Endothelial cell of umbilical vein (primary cell): Measurements from ENCODE around the gene PTAFR. TPM values are rescaled to one million over a fixed set of nuclear protein-coding genes. Genes with fewer than 3 reads are reported as not detected.

ENCODE experiments used
- BruUV-seq: library from RNA; stranded (reverse); fragments of 400-500 nt; replicated peaks from 2 replicates; lab custom pipeline; 2021; lab: Mats Ljungman, UMichigan
- CTCF ChIA-PET: fragments of 300-600, 350-600 bp; sonication (Branson Sonifier 250); formaldehyde crosslinking; loops from one replicate; lab custom pipeline; 2021; ENCODE audit warnings: antibody characterized with exemption, inconsistent platforms; lab: Charles Lee
- POLR2A ChIA-PET: fragments of 300-600, 350-600 bp; sonication (Branson Sonifier 250); formaldehyde crosslinking; loops from one replicate; lab custom pipeline; 2021; ENCODE audit warnings: antibody characterized with exemption, inconsistent platforms; lab: Charles Lee
- DNase-seq: peaks from one replicate; pipeline ENCODE4 v3.0.0-alpha.2; 2011; ENCODE audit warnings: low read depth, low spot score
- FAIRE-seq: peaks from 2 replicates; lab custom pipeline; 2011; peaks lifted over from hg19 to GRCh38; lab: Jason Lieb, UNC
- H2AFZ ChIP-seq: 2 replicates; pipeline ENCODE4 v1.6.0; 2012; ENCODE audit warnings: low read depth, low read length, control low read depth, inconsistent platforms
- H3K27ac ChIP-seq: 2 replicates; pipeline ENCODE4 v1.5.1; 2011; ENCODE audit warnings: low read depth, mild to moderate bottlenecking, control low read depth, low read length, moderate library complexity; ENCODE audit not compliant: insufficient read depth
- H3K27me3 ChIP-seq, 2 experiments: 2 replicates each; pipeline versions ENCODE4 v1.6.0 to v1.6.1; 2011; ENCODE audit warnings: low read length in 2 of 2, mixed read lengths in 1 of 2; ENCODE audit not compliant: control insufficient read depth in 2 of 2, insufficient read depth in 2 of 2
- H3K36me3 ChIP-seq, 2 experiments: 2 replicates in 1 of 2; 3 replicates in 1 of 2; pipeline ENCODE4 v1.5.1; 2011; ENCODE audit warnings: low read length in 2 of 2, mild to moderate bottlenecking in 1 of 2, moderate library complexity in 1 of 2; ENCODE audit not compliant: control insufficient read depth in 2 of 2, insufficient read depth in 2 of 2; ENCODE audit errors: extremely low read depth in 1 of 2
- H3K4me1 ChIP-seq: 3 replicates; pipeline ENCODE4 v1.5.1; 2011; ENCODE audit warnings: mild to moderate bottlenecking, low read length; ENCODE audit not compliant: control insufficient read depth, insufficient read depth; ENCODE audit errors: extremely low read depth
- H3K4me2 ChIP-seq: 2 replicates; pipeline ENCODE4 v1.6.1; 2011; ENCODE audit warnings: low read length, control low read depth, mixed read lengths; ENCODE audit not compliant: insufficient read depth
- H3K4me3 ChIP-seq, 3 experiments: fragments of 200-600 bp in 1 of 3; sonication (generic), shearing (Covaris generic) in 1 of 3; replicated peaks in 1 of 3; 2 replicates each; pipeline ENCODE4 v1.5.1; 2011 to 2016; ENCODE audit warnings: control low read depth in 3 of 3, low read length in 3 of 3, mild to moderate bottlenecking in 2 of 3, inconsistent platforms in 1 of 3, low read depth in 1 of 3, moderate library complexity in 1 of 3; ENCODE audit not compliant: insufficient read depth in 1 of 3
- H3K79me2 ChIP-seq: 2 replicates; pipeline ENCODE4 v1.6.0; 2012; ENCODE audit warnings: low read length, inconsistent platforms; ENCODE audit not compliant: control insufficient read depth, insufficient read depth
- H3K9ac ChIP-seq: replicated peaks from 2 replicates; pipeline ENCODE3; 2011; ENCODE audit warnings: low read length, control low read depth; ENCODE audit not compliant: insufficient read depth; ENCODE audit errors: extremely low read depth
- H3K9me1 ChIP-seq: replicated peaks from 3 replicates; pipeline ENCODE4 v1.6.0; 2011; ENCODE audit warnings: mild to moderate bottlenecking, low read length; ENCODE audit not compliant: control insufficient read depth, insufficient read depth; ENCODE audit errors: extremely low read depth
- H3K9me3 ChIP-seq: replicated peaks from 2 replicates; pipeline ENCODE4 v1.5.1; 2012; ENCODE audit warnings: low read length, inconsistent platforms; ENCODE audit not compliant: control insufficient read depth, insufficient read depth
- H4K20me1 ChIP-seq: replicated peaks from 2 replicates; pipeline ENCODE3; 2011; ENCODE audit warnings: mild to moderate bottlenecking, low read length; ENCODE audit not compliant: control insufficient read depth, insufficient read depth; ENCODE audit errors: extremely low read depth
- EZH2 ChIP-seq: IDR thresholded peaks from 2 replicates; pipeline ENCODE4 v1.6.1; 2012; ENCODE audit warnings: borderline replicate concordance, low read depth, mild to moderate bottlenecking, moderate library complexity, low read length, inconsistent platforms; ENCODE audit not compliant: severe bottlenecking
- FOS ChIP-seq: IDR thresholded peaks from 2 replicates; pipeline ENCODE4 v1.6.1; 2011; ENCODE audit warnings: mild to moderate bottlenecking, low read length, moderate library complexity, borderline replicate concordance; ENCODE audit not compliant: insufficient read depth
- GATA2 ChIP-seq: IDR thresholded peaks from 2 replicates; pipeline ENCODE4 v1.7.0; 2011; ENCODE audit warnings: low read depth, mild to moderate bottlenecking, moderate library complexity, mixed read lengths, low read length; ENCODE audit not compliant: insufficient read length, insufficient read depth
- JUN ChIP-seq: IDR thresholded peaks from 2 replicates; pipeline ENCODE4 v1.6.1; 2011; ENCODE audit warnings: borderline replicate concordance, low read depth; ENCODE audit not compliant: insufficient read length, insufficient read depth
- MYC ChIP-seq: IDR thresholded peaks from one replicate; pipeline ENCODE4 v1.6.1; 2011; ENCODE audit warnings: mild to moderate bottlenecking, low read depth, low read length
- POLR2A ChIP-seq: IDR thresholded peaks from 2 replicates; pipeline ENCODE4 v1.6.1; 2012; ENCODE audit warnings: low read depth, mild to moderate bottlenecking, control low read depth, low read length
- POLR2AphosphoS5 ChIP-seq: IDR thresholded peaks from 2 replicates; pipeline ENCODE4 v1.6.1; 2012; ENCODE audit warnings: low read depth, mild to moderate bottlenecking, control low read depth, low read length, moderate library complexity; ENCODE audit not compliant: insufficient read depth
- dilution Hi-C: fragments of 300-500 bp; cut with MboI; formaldehyde crosslinking; loops from one replicate; pipeline ENCODE4 v1.15.0; 2019; ENCODE audit warnings: low sequenced_read_pairs; ENCODE audit not compliant: extremely low pct_ligation_motif_present
- intact Hi-C: fragments of 100-400 bp; cut with micrococcal nuclease; formaldehyde crosslinking; loops from one replicate; pipeline ENCODE4 v1.10.0; 2022
- polyA plus RNA-seq, 4 experiments: library from polyadenylated mRNA; depleted of rRNA in 3 of 4; stranded (reverse) in 3 of 4; unstranded in 1 of 4; fragments of >200 nt; gene quantifications; 2 replicates each; pipeline versions ENCODE4 v1.2.1 to v1.2.3, GENCODE V29; 2011 to 2012; ENCODE audit warnings: missing spikeins in 1 of 4
- total RNA-seq: library from RNA; stranded (reverse); gene quantifications from 2 replicates; pipeline ENCODE4 v1.2.3, GENCODE V29; 2021
- TF ChIP-seq, protein P1 (sequence below), 2 donors: IDR thresholded peaks; 1 replicate in 1 of 2; 2 replicates in 1 of 2; pipeline ENCODE4 v1.5.1; 2011; ENCODE audit warnings: low read length in 2 of 2, mild to moderate bottlenecking in 2 of 2, moderate library complexity in 2 of 2, control low read depth in 1 of 2, inconsistent platforms in 1 of 2, low read depth in 1 of 2; ENCODE audit not compliant: insufficient read depth in 1 of 2; ENCODE audit errors: extremely low read depth in 1 of 2
- TF ChIP-seq, protein P2 (sequence below): IDR thresholded peaks from 2 replicates; pipeline ENCODE4 v1.6.1; 2011; ENCODE audit not compliant: insufficient read depth, insufficient read length

Gene PTAFR
- total and polyA plus RNA-seq, 2 donors (not counting 3 experiments of a cell fraction or from before 2014, with no cell fraction given) = 0.20 to 0.32 TPM

GRCh38 chr1:28195780-28196179 lies 19.3 kb upstream of the PTAFR start:
- TF ChIP-seq EZH2 (no peak), GATA2 (no peak), FOS (no peak), JUN (no peak), MYC (no peak), POLR2A (no peak), POLR2AphosphoS5 (no peak)
- TF ChIP-seq, protein P1, sequence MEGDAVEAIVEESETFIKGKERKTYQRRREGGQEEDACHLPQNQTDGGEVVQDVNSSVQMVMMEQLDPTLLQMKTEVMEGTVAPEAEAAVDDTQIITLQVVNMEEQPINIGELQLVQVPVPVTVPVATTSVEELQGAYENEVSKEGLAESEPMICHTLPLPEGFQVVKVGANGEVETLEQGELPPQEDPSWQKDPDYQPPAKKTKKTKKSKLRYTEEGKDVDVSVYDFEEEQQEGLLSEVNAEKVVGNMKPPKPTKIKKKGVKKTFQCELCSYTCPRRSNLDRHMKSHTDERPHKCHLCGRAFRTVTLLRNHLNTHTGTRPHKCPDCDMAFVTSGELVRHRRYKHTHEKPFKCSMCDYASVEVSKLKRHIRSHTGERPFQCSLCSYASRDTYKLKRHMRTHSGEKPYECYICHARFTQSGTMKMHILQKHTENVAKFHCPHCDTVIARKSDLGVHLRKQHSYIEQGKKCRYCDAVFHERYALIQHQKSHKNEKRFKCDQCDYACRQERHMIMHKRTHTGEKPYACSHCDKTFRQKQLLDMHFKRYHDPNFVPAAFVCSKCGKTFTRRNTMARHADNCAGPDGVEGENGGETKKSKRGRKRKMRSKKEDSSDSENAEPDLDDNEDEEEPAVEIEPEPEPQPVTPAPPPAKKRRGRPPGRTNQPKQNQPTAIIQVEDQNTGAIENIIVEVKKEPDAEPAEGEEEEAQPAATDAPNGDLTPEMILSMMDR (IDR thresholded peaks at IDR 0.05; ENCODE audit: extremely low read depth in 1 of 2, insufficient read depth in 1 of 2, low read depth in 1 of 2, low read length in 2 of 2) = no peak
- TF ChIP-seq, protein P2, sequence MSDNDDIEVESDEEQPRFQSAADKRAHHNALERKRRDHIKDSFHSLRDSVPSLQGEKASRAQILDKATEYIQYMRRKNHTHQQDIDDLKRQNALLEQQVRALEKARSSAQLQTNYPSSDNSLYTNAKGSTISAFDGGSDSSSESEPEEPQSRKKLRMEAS = no peak
- Histone ChIP-seq H3K4me1 (peaks cover 2% of the 10 kb centered on the region), H3K9me3 (no peaks in the 10 kb centered on the region), H3K4me2 (no peak overlapping the region), H3K79me2 (no peaks in the 10 kb centered on the region), H3K9me1 (no peaks in the 10 kb centered on the region), H3K4me3 (no peak overlapping the region), H3K9ac (no peak overlapping the region), H4K20me1 (no peaks in the 10 kb centered on the region), H3K27ac (no peak overlapping the region), H2AFZ (no peak overlapping the region), H3K27me3 (no peaks in the 10 kb centered on the region), H3K36me3 (peaks cover 8 to 15% of the 10 kb centered on the region in 2 experiments)
- POLR2A ChIA-PET = no interaction called here
- FAIRE-seq (no peak), DNase-seq (no peak)
- BruUV-seq = no TSS peak
- intact Hi-C loops (no loop called here), dilution Hi-C loops (no loop called here)
- CTCF ChIA-PET = interaction anchor here (1.3 to 5.0 kb wide), 6 partner anchors 8 to 111 kb away, joined by 3 to 47 read pairs (median 6); no protein-coding TSS in a partner anchor
